Measurements from ENCODE around the gene SRI.

Gene SRI

DNA sequence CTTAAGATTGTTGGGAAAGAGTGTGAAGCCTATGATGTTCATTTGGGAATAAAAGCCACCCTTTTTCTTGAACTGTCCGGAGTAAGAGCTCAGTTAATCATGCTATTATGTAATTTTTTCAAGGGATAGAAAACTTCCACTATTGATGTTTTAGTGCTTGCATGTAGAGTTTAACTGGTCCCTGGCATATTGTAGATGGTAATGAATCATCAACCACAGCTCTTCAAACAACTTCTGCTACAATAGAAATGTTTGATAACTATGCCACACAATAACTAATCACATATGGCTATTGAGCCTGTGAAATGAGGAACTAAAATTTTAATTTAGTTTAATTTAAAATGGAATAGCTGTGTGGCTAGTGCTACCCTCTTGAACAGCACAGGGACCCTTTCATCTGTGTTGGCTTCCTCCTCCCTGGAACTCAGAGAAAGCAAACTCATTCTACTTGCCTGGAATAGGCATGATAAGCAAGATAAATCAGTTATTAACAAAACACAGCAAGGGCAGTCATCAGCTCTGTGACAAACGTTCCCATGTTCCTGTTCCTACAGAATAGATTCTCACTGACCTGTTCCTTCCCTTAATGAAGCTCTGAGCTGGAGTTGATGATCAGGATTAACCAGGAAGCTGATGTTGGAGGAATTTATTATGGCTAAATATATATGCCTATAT is 4.9 kb upstream of the SRI start:
- no peak for DNase-seq

- no peak for DNase-seq
Observed at GRCh38 chr7:88223265-88223664, 3.4 kb upstream of the SRI start.

DNA sequence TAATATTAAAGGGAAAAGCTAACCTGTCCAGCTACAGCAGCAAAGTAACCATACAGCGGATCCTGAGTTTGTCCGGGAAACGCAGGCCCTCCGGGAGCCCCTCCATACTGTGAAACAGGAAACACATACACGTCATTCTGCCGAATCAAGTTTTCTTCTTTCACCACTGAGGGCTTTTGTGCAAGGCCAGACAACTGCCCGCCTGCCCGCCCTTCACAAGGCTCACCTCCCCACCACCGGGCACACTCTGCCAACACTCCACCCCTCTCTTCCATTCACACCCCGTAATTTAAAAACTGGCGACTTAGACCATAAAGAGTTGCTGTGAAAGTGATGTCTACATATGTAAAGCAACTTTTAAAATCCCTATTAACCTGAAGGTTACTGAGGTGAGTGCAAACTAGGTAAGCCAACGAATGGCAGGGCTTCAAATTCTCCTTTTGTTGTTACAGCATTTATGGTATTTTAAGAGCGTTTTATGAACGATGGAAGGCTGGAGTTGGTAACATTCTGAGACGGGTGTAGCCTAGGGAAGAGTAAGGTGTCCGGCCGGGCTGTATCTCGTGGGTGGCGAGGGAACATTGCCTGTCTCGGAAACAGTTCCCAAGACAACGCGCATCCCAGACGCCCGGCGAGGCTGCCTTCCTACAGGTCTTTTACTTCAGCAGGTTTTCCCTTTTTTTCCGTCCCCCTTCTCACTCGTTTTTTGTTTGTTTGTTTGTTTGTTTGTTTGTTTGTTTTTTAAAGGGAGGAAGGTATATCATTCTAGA is 817 bp downstream of the SRI start:
- DNase-seq, result no peak

- DNase-seq, result no peak
Observed at GRCh38 chr7:88218429-88218745, 1.5 kb downstream of the SRI start.

DNA sequence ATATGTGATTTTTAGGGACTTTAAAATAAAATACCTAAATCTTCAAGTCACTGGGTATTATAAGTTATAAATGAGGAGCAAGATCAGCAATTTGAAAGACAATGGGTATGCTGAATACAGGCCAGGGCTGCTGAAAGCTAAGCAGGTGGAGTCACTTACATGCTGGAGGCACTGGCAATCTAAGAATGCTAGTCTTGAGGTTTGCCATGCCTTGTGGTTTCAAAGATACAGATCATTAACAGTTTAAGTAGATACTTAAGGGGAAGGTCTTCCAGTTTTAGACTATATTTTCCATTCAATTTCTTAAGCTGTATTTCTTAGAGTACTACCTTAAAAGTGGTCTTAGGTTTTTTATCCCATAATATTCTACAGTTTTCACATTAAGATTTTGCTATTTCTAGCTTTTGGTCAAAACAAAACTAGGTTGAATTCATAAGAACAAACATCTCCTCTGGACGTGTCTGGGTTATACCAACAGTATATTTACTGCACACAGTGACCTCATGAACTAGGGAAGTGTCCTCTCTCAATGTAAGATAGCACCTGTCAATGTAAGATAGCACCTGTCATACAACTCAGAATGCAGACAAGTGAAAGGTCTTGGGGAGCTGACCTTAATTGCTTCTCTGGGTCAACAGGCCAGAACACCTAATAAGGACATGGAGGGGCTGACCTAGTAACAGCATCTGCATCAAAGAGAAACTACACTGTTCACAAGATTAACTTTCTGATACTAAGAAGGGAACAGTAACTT is 2.0 kb downstream of the SRI start:
- DNase-seq, result no peak

DNA sequence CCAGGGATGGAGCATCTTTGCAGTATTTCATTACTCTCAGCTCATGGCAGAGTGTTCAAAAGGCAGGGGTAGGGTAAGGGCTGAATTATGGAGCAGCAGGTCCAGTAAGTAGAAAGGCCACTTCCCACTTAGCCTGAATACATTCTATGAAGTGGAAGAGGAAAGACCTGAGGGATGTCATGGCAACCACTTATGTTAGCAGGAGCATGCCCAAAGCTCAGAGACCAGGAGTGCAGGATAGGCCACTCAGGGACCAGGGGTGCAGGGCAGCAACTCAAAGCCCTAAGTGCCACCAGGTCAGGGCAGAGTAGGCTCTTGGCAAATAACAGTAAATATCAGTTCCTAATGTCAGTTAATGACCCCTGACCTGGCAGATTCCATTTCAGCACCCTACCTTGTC is 3.6 kb downstream of the SRI start:
- DNase-seq, result no peak

DNA sequence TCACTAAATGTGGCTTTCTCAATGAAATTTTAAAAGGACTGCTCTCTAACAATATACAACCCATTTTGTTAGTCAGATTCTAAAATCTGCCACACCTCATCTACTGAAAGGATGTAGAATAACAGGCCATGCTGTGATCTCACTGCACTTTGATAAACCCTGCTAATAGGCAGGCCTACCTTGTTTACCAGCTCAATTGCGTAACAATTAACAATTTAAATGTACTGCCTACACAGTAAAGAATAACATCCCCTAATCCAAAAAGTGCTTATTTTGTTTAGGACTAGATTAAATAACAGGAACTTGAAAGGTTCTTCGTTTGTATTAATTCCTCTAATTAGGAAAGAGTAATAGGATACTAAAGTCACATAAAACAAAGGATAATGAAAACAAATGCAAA is 4.5 kb downstream of the SRI start:
- no peak for DNase-seq

DNA sequence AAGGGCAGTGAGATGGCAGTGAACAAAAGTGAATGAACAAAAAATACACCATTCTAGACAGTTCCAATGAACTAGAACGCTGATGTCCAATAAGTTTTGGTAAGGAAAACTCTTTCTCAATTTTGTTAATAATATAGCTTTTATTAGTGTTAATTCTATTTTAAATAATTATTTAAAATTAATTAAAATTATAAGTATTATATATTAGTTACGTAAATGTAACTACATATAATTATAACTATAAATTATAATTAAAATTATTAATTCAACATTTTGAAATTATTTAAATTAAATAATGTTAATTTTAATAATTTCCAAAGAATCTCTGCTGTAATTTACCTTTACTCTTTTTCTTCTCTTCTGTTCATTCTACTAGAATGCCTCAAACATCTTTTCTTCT is 5.4 kb downstream of the SRI start:
- DNase-seq, result no peak

DNA sequence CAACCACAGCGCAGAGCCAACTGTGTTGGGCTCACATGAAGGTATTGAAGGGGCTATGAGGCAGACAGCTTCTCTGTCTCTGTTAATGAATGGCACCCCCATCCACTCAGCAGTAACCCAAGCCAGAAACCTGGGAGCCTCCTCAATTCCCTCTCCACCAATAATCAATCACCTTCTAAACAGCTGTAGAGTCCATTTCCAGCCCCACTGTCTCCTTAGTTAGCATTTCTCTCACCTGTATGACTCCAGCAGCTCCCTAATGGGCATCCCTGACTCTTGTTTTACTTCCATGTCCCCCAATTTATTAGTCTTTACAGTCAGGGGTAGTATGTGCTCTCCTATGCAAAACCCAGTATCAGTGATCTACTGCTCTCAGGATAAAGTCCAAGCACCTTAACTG is 6.9 kb downstream of the SRI start:
- no peak for DNase-seq

- no peak for DNase-seq
Observed at GRCh38 chr7:88208521-88208920, 11.3 kb downstream of the SRI start.

DNA sequence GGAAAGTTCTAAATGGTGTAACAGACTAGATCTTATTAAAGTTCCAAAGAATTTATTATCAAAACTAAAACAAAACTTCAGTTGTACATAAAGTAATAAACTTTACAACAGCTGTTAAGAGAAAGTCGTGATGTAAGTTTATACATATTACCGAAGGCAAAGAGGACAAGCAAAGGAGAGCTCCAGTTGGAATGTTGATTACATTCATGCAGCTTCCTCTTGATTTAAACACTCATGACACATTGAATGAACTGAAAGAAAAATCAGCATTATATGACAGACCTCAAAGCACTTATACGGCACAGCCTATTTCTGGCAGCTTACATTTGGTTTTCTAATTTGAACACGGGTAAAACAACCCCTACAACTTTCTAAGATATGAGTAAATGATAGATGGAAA is 13.6 kb downstream of the SRI start:
- no peak for DNase-seq

GRCh38 chr7:88205179-88205578 is 14.7 kb downstream of the SRI start:
- DNase-seq, result no peak

DNA sequence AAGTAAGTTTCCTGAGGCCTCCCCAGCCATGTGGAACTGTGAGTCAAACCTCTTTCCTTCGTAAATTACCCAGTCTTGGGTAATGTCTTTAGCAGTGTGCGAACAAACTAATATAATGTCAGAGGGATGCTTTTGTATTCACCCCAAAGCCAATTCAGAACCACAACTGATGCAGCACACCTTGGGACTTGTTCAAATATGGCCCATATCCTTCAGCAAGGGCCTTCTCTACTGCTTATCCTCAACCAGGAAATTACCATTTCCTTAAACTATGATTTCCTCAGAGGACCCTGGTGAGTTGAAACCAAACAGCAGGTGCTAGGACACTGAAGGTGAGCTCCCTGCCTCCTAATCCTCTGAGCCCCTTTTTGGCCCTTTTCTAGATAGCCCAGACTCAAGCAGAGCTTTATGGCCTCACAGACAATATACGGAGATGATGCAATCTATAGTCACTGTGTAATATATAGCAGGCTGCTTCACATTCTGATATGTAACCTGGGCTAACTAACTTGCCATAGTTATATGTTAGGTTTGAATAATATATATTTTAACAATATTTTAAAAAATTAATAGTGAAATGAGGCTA is 15.2 kb downstream of the SRI start:
- no peak for DNase-seq

DNA sequence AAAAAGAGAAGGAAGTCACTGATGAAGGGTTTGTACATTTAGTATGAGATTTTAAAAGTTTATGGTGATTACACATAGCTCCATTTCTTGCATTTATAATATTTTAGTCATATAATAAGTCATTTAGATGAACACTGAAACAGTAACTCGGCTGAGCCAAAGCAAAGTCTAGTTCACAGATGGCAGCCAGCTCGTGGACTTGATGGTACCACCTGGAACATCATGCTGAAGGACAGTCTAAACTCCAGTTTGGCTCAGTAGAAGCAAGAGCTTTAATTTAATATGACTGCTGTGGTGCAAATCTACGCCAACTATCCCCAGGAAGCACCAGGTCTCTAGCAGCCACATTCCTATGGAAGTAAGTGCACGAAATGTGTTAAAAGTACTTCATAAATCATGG is 16.4 kb downstream of the SRI start:
- no peak for DNase-seq

GRCh38 chr7:88202799-88203198 is 17.0 kb downstream of the SRI start:
- no peak for DNase-seq

DNA sequence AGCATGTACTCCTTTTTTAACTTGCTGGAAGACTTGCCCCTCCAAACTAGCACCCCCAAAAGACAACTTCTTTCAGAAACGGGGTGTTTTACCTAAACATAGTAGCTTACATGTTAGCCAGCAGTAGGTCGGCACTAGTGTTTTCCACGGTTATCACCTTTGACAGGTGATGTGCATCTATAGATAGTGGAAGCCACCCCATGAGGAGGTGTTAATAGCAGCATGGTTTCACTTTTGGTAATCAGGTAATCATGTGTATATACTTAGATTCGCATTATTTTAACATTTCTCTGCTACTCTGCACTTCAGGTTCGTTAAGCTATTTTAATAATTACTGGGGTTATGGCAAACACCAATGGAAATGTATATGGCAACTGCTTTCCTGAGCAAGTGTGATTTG is 17.6 kb downstream of the SRI start:
- DNase-seq, result no peak

GRCh38 chr7:88201305-88201704 is 18.5 kb downstream of the SRI start:
- no peak for DNase-seq

- DNase-seq, result no peak
Observed at GRCh38 chr7:88200789-88201188, 19.0 kb downstream of the SRI start.

- no peak for DNase-seq
Observed at GRCh38 chr7:88200261-88200660, 19.6 kb downstream of the SRI start.

DNA sequence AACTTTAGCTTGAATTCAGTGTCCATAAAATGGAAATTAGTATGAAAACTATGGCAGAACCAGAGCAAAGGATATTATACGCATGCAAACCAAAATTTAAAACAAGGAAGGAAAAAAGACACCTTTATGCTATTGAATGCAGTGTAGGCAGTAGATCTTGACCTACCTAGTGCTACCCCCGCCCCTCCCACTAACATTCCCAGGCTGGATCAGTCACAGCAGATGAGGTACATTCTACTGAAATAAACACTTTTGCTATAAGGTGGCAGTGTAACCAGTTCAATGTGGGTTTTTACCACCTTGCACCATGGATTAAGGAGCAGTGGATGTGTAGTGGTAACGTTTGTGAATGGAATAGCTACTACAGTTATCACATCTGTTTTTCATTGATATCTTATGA is 27.9 kb downstream of the SRI start:
- DNase-seq, result no peak

DNA sequence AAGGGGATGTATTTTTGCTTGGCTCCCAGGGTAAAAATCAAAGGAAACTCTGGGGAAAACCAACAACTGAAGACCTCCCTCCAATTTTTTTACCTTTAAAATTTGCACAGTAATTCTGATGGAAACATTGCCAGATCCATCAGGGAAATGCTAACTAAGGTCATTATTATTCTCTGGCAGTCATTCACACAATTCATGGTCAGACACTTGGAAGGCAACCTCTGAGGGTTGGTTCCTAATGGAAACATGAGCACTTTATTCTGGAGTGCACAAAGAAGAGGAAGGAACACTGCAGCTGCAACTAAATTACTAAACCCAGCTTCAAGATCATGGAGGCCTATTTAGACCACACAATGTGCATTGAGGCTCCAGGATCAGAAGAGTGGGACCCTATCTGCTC is 34.2 kb downstream of the SRI start:
- no peak for DNase-seq

DNA sequence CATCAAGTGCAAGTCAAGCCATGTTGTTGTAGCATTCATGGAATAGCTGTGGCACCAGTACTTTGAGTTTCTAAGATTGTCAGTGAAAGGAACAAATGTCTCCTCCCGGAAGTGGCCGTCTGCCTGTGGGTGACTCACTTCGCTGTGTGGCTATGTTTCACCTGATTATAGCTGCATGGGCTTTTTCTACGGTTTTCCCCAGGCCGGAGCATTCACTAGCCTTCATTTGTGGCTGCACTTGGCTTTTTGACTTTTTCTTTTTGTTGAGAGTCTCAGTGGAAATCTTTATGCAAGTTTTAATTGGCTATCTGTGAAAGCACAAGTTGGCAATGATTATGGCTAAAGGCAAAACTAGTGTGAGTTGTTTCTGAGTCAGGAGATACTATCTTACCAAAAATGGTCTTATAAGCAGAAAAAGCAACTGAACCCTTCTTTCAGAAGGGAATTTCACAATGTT is 35.0 kb downstream of the SRI start:
- no peak for DNase-seq

- DNase-seq, result no peak
Observed at GRCh38 chr7:88183051-88183450, 36.8 kb downstream of the SRI start.

DNA sequence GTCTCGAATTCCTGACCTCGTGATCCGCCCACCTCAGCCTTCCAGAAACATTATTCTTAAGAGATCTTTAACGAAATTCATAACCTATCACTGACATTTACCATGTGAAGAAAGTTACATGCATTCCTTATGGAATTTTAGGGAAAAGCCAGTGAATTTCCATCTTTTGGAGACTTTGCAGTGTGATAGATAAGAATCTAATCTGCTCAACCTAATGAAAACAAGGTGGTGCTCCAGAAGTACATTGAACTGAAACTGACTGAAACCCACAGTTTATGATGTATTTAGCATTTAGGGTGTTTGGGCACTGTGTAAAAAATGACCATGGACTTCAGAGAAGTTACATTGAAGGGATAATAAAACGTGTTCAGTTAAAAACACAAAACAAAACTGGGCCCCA is 43.6 kb downstream of the SRI start:
- DNase-seq, result no peak

All from NCI-H1048 (cell line).